AG10803 (cell line): ENCODE data around the gene EXOC3.

Experiments used
- DNase-seq: peaks from one replicate; pipeline ENCODE4 v3.0.0; 2010; ENCODE audit warnings: low read depth
- H3K4me3 ChIP-seq: 2 replicates; pipeline ENCODE4 v1.5.1; 2011; ENCODE audit warnings: mild to moderate bottlenecking, low read length, control low read depth
- CTCF ChIP-seq: conservative IDR thresholded peaks from 2 replicates; pipeline ENCODE4 v1.5.1; 2011; ENCODE audit warnings: mild to moderate bottlenecking, low read length, control low read depth, inconsistent platforms

EXOC3 gene

GRCh38 chr5:423626-424261, 19.2 kb upstream of the EXOC3 start:
- no peak overlapping the region for H3K4me3 ChIP-seq
- DNase-seq = no peak
- no peak for TF ChIP-seq CTCF

GRCh38 chr5:424301-425110, 18.5 kb upstream of the EXOC3 start:
- DNase-seq = peak; percentile 52
- H3K4me3 ChIP-seq = no peak overlapping the region
- no peak for TF ChIP-seq CTCF

- no peak overlapping the region for H3K4me3 ChIP-seq
- TF ChIP-seq CTCF = peak; percentile 30; the same call in 1 of the 2 replicates
- DNase-seq = no peak
Measured at GRCh38 chr5:425714-426113, 17.3 kb upstream of the EXOC3 start.

GRCh38 chr5:426392-426976, 16.5 kb upstream of the EXOC3 start:
- no peak for TF ChIP-seq CTCF
- no peak for DNase-seq
- H3K4me3 ChIP-seq = no peak overlapping the region

- TF ChIP-seq CTCF = no peak
- no peak for DNase-seq
Measured at GRCh38 chr5:427415-428087, 15.4 kb upstream of the EXOC3 start.

GRCh38 chr5:428219-428618, 14.8 kb upstream of the EXOC3 start:
- TF ChIP-seq CTCF = no peak
- DNase-seq = no peak

More at GRCh38 chr5:427415-428087, 15.4 kb upstream of the EXOC3 start:
- H3K4me3 ChIP-seq = no peak overlapping the region

More at GRCh38 chr5:428219-428618, 14.8 kb upstream of the EXOC3 start:
- no peak overlapping the region for H3K4me3 ChIP-seq
